HG02884 (cell line): ENCODE measurements around the gene RBP5.

Source experiments
- ATAC-seq: cut with Tn5 transposase; IDR thresholded peaks from one replicate; pipeline ENCODE4 v1.9.1; 2021; ENCODE audit warnings: mild to moderate bottlenecking, moderate library complexity; ENCODE audit not compliant: unreplicated experiment

RBP5 gene

DNA sequence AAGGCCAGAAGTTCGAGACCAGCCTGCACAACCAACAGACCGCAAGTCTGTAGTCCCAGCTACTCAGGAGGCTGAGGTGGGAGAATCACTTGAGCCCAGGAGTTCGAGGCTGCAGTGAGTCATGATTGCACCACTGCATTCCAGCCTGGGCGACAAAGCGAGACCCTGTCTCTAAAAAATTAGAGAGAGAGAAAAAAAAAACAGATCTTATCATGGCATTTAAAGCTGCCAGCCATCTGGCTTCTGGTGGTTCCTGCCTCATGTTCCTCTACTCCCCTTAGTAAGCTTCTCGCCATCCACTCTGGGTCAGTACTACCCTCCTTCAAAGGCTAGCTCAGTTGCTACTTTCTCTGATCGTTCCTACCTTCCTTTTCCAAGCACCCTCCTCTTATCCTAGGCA, 17.5 kb upstream of the RBP5 start:
- no peak for ATAC-seq

DNA sequence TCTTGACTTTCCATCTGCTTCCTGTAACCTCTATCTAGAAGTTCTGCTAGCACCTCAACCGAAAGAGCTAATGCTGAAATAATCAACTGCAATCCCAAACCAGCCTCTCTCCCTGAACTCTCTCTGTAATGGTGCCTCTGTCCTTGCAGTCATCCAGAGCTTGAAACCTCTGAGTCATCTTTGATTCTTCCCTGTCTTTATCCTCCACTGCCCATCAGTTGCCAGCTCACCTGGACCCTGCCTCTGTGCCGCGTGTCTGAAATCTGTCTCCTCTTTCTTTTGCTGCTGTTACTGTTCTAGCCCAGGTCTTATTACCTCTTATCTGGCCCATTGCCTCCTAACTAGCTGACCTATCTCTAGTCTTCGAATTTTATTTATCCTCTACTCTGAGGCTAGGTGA, 17.0 kb upstream of the RBP5 start:
- no peak for ATAC-seq

DNA sequence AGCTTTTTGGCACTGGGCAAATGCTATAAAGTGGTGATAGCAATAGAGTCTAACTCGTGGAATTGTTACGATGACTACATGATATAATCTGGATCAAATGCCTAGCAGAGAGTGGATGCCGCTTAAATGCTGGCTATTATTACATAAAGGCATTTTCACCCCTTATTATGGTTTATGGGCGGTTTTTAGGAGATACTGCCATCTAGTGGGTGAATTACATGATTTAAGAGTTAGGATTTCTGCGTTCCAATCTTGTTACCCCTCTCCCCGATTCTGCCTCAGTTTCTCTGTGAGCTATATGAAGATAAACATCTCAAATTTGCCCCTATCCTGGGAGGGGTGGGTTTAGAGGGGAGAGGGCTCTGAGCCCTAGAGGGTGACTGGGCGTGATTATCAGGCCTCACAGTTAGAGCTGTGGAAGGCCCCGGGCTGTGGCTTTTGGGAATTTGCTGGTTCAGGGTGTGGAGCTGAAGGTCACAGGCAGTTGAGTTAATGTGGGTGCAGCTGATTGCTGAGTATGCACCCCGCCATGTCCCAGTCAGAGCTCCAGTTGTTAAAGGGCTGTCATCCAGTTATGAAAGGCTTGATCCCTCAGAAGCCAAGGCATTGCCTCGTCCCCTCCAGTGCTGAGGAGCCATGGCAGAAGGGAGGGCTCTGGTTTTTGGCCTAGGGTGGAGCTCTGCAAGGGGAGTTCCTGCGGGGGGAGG, 15.9 kb upstream of the RBP5 start:
- ATAC-seq = no peak

GRCh38 chr12:7143564-7143963, 14.9 kb upstream of the RBP5 start:
- no peak for ATAC-seq

DNA sequence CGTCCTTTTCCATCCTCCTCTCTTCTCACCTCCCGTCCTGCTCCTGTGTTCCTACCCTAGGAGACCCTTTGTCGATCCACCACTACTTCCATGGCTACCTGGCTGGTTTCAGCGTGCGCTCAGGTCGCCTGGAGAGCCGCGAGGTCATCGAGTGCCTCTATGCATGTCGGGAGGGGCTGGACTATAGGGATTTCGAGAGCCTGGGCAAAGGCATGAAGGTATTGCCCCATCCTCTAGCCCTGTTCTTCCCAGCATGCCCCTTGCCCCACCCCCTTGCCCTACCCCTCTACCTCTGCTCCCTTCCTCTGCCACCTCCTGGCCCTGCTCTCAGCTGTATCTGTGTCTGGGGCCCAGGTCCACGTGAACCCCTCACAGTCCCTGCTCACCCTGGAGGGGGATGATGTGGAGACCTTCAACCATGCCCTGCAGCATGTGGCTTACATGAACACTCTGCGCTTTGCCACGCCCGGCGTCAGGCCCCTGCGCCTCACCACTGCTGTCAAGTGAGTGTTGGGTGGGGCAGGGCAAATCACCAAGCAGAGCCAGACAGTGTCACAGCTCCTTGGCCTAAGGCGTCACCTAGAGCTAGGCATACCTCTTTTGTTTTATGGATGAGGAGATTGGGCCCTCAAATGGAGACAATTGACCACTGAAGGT, 14.2 kb upstream of the RBP5 start:
- ATAC-seq = no peak

DNA sequence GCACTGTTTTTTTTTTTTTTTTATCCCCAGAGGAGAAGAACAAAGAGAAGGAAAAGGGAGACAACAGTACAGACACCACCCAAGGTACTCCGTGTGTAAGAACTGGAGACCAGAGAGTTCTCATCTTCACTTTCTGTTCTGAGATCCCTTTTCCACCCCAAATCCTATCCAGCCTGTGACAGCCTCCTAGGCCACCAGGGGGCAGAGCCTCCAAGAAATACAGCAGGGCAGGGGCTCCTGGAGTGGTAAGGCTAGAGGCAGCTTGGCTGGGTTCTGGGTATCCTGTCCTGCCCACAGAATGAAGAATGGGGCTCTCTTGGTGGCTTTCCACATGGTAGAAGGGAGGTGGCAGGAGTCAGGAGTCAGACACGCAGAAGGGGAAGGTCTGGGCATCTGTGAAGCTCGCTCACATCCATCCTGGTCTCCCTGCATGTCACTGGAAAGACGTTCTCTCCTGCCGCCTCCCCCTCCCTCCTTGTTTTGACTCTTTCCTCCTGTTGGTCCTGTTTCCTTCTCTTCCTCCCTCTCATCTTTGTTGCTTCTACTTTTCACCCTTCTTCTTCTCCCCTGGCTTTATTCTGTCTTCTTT, 13.5 kb upstream of the RBP5 start:
- no peak for ATAC-seq

GRCh38 chr12:7141351-7142005, 12.8 kb upstream of the RBP5 start:
- no peak for ATAC-seq

DNA sequence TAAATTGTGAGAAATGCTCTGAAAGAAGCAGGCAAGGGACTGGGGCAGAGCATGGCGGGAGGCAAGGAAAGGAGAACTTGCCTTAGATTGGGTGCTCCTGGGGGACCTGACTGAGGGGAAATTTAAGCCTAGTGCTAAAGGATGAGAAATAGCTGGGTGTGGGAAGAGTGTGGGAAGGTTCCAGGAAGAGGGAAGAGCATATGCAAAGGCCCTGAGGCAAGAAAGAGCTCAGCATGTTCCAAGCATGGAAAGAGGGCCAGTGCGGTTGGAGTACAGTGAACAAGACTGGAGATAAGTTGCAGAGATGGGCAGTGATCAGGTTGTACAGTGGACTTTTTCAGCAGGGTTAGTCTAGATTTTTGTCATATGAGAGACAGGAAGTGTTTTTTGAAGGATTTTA, 10.5 kb upstream of the RBP5 start:
- ATAC-seq = no peak

DNA sequence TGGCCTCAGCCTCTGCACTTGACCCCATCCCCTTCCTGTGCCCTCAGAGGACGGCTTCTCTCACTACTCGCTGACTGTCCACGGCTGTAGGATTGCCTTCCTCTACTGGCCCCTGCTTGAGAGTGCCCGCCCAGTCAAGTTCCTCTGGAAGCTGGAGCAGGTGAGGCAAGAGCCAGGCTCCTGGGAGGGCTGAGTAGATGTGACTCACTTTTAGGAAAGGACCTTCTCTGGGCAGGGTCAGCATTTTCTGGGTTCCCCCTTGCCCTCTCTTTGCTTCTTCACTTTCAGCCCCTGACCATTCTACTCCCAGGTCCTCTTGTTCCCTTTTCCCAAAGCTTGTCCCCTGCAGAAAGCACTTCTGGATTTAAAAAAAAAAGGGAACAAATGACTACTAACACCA, 9.2 kb upstream of the RBP5 start:
- ATAC-seq = no peak

- ATAC-seq = no peak
Measured at GRCh38 chr12:7136676-7137075, 8.0 kb upstream of the RBP5 start.

DNA sequence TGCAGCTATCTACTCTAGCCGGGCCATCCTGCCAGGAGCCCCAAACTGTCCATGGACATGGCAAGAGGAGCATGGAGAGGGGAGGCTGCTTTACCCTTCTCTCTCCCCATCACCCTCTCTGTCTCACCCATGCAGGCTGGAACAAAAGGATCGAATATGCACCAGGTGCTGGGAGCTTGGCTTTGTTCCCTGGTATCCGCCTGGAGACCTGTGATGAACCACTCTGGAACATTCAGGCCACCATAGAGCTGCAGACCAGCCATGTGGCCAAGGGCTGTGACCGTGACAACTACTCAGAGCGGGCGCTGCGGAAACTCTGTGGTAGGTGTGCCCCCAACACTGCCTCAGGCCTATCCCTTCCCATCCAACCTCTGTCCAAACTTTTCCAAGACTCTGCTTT, 7.4 kb upstream of the RBP5 start:
- no peak for ATAC-seq

- no peak for ATAC-seq
Measured at GRCh38 chr12:7134396-7135166, 5.9 kb upstream of the RBP5 start.

- no peak for ATAC-seq
Measured at GRCh38 chr12:7131502-7131866, 2.8 kb upstream of the RBP5 start.

GRCh38 chr12:7130701-7131501, 2.2 kb upstream of the RBP5 start:
- ATAC-seq = peak; percentile 19

DNA sequence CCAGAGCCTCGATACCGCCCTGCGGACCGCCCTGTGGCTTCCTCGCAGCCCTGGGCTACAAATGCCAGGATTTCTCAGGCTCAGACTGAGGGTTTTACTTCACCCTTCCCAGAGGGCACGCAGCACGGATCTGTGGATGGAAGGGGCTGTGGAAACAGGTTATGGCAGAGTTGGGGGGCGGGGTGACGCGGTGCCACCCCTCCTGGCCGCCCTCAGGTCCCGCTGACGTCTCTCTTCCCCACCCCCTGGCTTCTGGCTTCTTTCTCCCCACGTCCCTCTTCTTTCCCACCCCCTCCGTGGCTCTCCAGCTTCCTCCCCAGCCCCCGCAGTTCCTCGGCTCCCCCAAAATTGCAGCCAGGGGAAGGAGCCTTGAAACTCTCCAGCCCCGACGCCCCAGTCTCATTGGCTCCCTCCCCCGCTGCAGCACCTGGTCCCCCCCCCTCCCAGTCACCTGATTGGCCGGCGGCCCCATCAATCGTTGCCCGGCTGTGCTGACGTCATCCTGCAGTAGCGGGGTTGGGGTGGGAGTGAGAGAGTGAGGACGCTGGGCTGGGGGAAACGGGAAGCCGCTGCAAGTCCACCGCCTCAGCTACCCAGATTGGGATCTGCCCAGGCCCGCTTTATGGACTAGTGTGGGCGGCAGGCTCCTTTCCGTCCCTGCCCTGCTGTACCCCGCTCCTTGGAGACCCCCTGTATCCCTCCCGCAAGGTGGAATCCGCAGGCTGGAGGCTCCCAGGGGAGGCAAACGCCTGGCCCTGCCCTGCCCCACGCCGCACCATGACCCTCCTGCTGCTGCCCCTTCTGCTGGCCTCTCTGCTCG, 1.4 kb upstream of the RBP5 start, which contains the start of gene CLSTN3:
TSS of gene CLSTN3 (plus strand) at position 500 of the 820 bp plus-strand sequence. CDS start at position 778, 278 bp downstream.
- ATAC-seq = peak; percentile 72

- no peak for ATAC-seq
Measured at GRCh38 chr12:7129287-7129871, 690 bp upstream of the RBP5 start.

DNA sequence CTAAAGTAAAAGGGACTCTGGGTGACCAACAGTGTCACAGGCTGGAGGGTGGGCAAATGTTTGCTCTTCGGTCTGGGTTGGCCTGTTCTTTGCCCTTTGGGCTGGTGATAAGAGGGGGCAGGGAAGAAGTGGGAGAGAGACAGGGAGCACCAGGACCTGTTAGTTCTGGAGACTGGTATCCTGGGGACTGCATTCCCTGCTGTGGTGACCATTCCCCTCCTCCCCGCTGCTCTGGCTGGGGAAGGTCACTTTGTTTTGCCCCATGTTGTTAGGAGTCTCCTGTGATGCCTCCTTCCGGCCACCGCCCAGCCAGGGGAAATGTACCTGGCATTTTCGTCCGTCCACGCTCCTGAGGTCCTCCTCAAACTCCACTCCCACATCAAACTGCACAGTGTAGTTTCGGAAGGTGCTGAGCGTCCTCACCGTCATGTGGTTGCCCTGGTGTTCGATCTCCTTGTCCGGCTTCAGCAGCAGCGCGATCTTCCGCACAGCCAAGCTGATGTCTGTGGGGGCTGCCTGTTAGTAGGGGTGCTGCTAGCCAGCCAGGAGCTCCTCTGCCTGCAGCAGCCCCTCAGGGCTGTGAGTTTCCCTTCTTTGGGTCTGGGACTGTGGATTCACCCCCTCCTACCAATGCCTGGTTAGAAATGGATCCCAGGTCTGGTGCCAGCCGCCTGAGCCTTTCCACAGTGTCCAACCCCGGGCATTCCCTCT, 618 bp downstream of the RBP5 start:
- no peak for ATAC-seq

- no peak for ATAC-seq
Measured at GRCh38 chr12:7125632-7126227, 3.0 kb downstream of the RBP5 start.
